Measurements from ENCODE around the gene MATCAP1. TPM values are rescaled to one million over a fixed set of nuclear protein-coding genes. Genes with fewer than 3 reads are reported as not detected.

MATCAP1 gene
- total and polyA plus RNA-seq, 2 experiments from 2014 or later = 3.8 to 6.4 TPM

DNA sequence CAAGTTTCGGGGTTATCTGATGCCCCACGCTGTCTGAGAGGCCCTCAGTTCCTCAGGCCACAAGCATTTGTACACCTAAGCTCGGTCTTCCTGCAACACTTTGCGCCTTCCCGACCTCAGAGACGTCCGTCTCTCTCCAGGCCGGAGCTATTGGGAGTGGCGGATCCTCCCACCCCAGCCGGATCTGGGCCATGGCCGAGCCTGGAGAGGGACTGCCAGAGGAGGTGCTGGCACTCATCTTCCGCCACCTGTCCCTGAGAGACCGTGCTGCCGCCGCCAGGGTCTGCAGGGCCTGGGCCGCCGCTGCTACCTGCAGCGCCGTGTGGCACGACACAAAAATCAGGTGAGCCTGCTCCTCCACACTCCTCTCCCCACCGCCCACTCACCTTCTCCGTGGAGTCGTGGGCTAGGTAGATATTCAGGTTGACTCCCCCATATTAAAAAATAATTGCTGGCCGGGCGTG, 22.1 kb downstream of the MATCAP1 start:
- Histone ChIP-seq H2AFZ (no peak overlapping the region), H3K27me3 (replicated peaks; ENCODE audit: insufficient read depth) (no peaks in the 10 kb centered on the region), H3K9me3 (ENCODE audit: low read depth) (no peaks in the 10 kb centered on the region), H3K4me2 (ENCODE audit: unreplicated experiment) (peak overlapping the region; percentile 86), H3K27ac (no peak overlapping the region), H3K36me3 (ENCODE audit: low read depth) (no peaks in the 10 kb centered on the region), H4K20me1 (ENCODE audit: insufficient read depth) (no peaks in the 10 kb centered on the region), H3K4me1 (ENCODE audit: insufficient read depth) (no peaks in the 10 kb centered on the region), H3K4me3 (no peak overlapping the region), H3K79me2 (ENCODE audit: insufficient read depth) (0 out of 2 replicates have a peak, but pooled peaks cover 4% of the 10 kb centered on the region), H3K9me2 (ENCODE audit: insufficient read depth) (no peaks in the 10 kb centered on the region), H3F3A (ENCODE audit: insufficient read depth) (peaks cover 7% of the 10 kb centered on the region; the same call in 1 of the 2 replicates), H3K9ac (no peak overlapping the region; the same call in 1 of the 2 replicates)
- no peak for DNase-seq
- in situ Hi-C loops (cut with MboI) = loop anchor here (25.0 kb wide), 1 partner anchor 199 kb away; the partner anchor contains the start of gene CES3
- whole genome bisulfite sequencing, 2 experiments (ENCODE audit: low coverage in 1 of 2, low lambda C conversion rate in 2 of 2, missing lambda C conversion rate in 2 of 2) = 67 to 72% methylated on average over 24 to 25 of the region's 25 CpGs
- TF ChIP-seq EZH2 (IDR thresholded peaks at IDR 0.05; ENCODE audit: insufficient read depth, poor library complexity, severe bottlenecking) (no peak), EZH2phosphoT487 (IDR thresholded peaks at IDR 0.05; ENCODE audit: insufficient read depth, low read depth) (no peak)

DNA sequence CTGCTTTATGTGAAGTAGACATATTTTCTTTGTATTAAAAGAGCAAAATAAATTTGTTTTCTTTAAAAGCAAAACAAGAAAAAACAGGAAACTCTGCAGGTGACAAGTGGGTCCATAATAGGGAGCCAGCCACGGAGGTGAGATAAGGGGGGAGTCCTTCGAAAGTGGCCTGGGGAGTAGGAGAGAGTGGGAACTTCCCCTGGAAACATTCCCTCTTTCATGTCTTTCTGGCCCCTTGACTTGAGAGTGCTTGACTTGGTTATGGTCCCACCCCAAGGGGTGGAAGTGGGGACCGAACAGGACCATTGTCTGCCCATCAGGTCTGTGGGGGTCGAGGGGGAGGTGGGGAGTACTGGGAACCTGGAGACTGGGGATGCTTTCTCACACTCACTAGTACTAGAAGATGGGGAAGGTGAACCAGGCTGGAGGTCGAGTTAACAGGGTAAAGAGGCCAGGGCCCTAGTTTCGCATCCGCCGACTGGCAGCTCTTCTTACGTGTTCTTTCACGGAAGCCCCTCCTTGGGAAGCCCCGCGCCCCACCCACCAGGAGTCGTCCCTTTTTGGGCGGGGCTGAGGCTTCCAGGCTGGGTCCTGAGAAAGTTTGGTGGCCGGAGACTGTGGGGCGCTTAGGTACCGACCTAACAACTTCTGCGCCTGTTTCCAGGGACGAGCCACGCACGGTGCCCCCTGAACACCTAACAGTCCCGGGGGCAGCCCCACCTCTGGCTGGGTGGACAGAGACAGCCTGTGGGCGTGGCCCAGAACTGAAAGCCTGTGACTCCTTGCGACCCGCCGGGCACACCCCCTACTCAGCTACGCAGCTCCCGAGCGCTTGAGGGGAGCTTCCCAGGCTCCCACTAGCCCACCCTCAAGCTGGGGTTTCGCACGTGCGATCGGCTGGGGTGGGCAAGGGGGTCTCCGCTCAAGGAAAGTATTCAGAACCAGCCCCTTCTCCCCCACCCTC, 24.8 kb downstream of the MATCAP1 start:
- in situ Hi-C loops (cut with MboI) = loop anchor here (25.0 kb wide), 1 partner anchor 197 kb away; the partner anchor contains the start of gene CES3
- H3F3A ChIP-seq (ENCODE audit: insufficient read depth) = peaks cover 7% of the 10 kb centered on the region; the same call in 1 of the 2 replicates
- H3K79me2 ChIP-seq (ENCODE audit: insufficient read depth) = 0 out of 2 replicates have a peak, but pooled peaks cover 4% of the 10 kb centered on the region
- no peaks in the 10 kb centered on the region for H3K9me2 ChIP-seq (ENCODE audit: insufficient read depth)
- TF ChIP-seq EZH2 (IDR thresholded peaks at IDR 0.05; ENCODE audit: insufficient read depth, poor library complexity, severe bottlenecking) = no peak
- TF ChIP-seq EZH2phosphoT487 (IDR thresholded peaks at IDR 0.05; ENCODE audit: insufficient read depth, low read depth) = no peak
- no peaks in the 10 kb centered on the region for H3K27me3 ChIP-seq (replicated peaks; ENCODE audit: insufficient read depth)
- peak overlapping the region; percentile 91 for H3K9ac ChIP-seq
- peak overlapping the region; percentile 97 for H3K4me3 ChIP-seq
- H3K4me1 ChIP-seq (ENCODE audit: insufficient read depth) = no peaks in the 10 kb centered on the region
- H4K20me1 ChIP-seq (ENCODE audit: insufficient read depth) = no peaks in the 10 kb centered on the region
- peak overlapping the region; percentile 86 for H3K4me2 ChIP-seq (ENCODE audit: unreplicated experiment)
- peak overlapping the region; percentile 94 for H2AFZ ChIP-seq
- H3K27ac ChIP-seq = peak overlapping the region; percentile 70
- no peaks in the 10 kb centered on the region for H3K9me3 ChIP-seq (ENCODE audit: low read depth)
- no peaks in the 10 kb centered on the region for H3K36me3 ChIP-seq (ENCODE audit: low read depth)
- 5% methylated on average over 26 to 34 of the region's 34 CpGs for WGBS, 2 experiments (ENCODE audit: low coverage in 1 of 2, low lambda C conversion rate in 2 of 2, missing lambda C conversion rate in 2 of 2)
- peak; percentile 67 for DNase-seq

GRCh38 chr16:67157892-67158635, 25.7 kb downstream of the MATCAP1 start:
- in situ Hi-C loops (cut with MboI) = loop anchor here (25.0 kb wide), 1 partner anchor 196 kb away; the partner anchor contains the start of gene CES3
- 0 out of 2 replicates have a peak, but pooled peaks cover 4% of the 10 kb centered on the region for H3K79me2 ChIP-seq (ENCODE audit: insufficient read depth)
- H3K4me1 ChIP-seq (ENCODE audit: insufficient read depth) = no peaks in the 10 kb centered on the region
- no peaks in the 10 kb centered on the region for H3K9me3 ChIP-seq (ENCODE audit: low read depth)
- no peaks in the 10 kb centered on the region for H4K20me1 ChIP-seq (ENCODE audit: insufficient read depth)
- no peak overlapping the region for H2AFZ ChIP-seq
- DNase-seq = no peak
- TF ChIP-seq EZH2phosphoT487 (IDR thresholded peaks at IDR 0.05; ENCODE audit: insufficient read depth, low read depth) = no peak
- TF ChIP-seq EZH2 (IDR thresholded peaks at IDR 0.05; ENCODE audit: insufficient read depth, poor library complexity, severe bottlenecking) = no peak
- 85 to 86% methylated on average over 7 of the region's 7 CpGs for WGBS, 2 experiments (ENCODE audit: low coverage in 1 of 2, low lambda C conversion rate in 2 of 2, missing lambda C conversion rate in 2 of 2)
- H3K27me3 ChIP-seq (replicated peaks; ENCODE audit: insufficient read depth) = no peaks in the 10 kb centered on the region
- no peak overlapping the region for H3K9ac ChIP-seq
- H3K36me3 ChIP-seq (ENCODE audit: low read depth) = no peaks in the 10 kb centered on the region
- H3K4me2 ChIP-seq (ENCODE audit: unreplicated experiment) = no peak overlapping the region
- no peaks in the 10 kb centered on the region for H3K9me2 ChIP-seq (ENCODE audit: insufficient read depth)
- H3K27ac ChIP-seq = no peak overlapping the region
- H3F3A ChIP-seq (ENCODE audit: insufficient read depth) = peaks cover 7% of the 10 kb centered on the region; the same call in 1 of the 2 replicates
- 0 out of 2 replicates have a peak overlapping the region, but pooled peaks have one; percentile 97 for H3K4me3 ChIP-seq

Measured in GM23248 (cell line).